Measurements from ENCODE around the gene ERICH6B.
A peak's percentile ranks its signal among the peaks of the same experiment; 100 is the strongest.
"Not testable (repeated sequence)": the region's sequence is repeated elsewhere in the genome, so short reads cannot be mapped to it uniquely, and the experiment has no call there.

ERICH6B gene

DNA sequence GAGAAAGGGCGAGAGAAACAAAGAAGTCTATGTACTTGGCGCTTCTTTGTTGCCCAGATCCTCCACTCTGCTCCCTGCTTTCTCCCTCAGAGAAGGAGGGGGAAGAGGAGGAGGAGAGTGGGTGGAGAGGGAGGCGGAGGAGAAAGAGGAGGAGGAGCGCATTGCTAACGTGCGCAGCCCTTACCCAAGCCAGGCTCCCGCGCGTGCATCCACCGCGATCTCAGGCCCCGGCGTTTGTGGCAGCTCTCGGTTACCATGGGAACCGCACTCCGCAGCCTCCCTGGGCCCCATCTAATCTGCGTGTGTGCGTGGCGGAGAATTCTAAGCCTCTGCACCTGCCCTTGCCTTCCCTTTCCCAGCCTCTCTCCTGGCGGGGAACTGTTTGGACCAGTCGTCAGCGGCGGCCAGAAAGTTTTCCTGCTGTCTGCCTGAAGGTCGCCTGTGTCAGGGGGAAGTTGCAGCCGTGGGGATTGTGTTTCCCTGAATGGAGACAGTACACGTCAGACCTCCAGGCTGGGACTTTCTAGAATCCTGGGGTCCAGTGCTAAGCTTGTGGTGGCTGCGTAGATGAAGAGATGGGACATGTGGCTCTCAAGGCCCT lies at the start of gene ERICH6B:
Gene ERICH6B, minus strand, starts transcription at position 239 of the 601 bp plus-strand sequence. CDS start 18,734 bp downstream, outside the sequence.
- peak; percentile 11 for DNase-seq

DNA sequence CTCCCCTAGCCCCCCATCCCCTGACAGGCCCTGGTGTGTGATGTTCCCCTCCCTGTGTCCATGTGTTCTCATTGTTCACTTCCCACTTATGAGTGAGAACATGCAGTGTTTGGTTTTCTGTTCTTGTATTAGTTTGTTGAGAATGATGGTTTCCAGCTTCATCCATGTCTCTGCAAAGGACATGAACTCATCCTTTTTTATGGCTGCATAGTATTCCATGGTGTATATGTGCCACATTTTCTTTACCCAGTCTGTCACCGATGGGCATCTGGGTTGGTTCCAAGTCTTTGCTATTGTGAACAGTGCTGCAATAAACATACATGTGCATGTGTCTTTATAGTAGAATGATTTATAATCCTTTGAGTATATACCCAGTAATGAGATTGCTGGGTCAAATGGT lies 47.4 kb upstream of the ERICH6B start:
- not testable (repeated sequence) for DNase-seq

DNA sequence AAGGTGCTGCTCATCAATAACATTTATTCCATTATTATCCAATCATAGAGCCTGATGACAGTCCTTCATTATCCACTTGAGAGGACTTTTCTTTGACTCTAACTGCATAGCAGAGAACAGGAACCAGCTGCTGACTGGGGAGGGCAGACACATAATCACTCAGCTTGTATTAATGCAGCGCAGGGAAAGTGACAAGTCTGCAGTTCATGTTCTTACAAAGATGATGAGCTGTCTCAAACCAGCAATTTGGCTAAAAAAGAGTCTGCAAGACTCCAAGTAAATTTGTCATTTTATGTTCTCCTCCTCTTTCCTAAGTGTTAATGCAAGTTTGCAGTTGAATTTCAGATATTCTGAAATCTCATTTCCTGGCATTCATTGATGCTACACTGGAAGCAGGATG lies 46.6 kb upstream of the ERICH6B start:
- DNase-seq: no peak

DNA sequence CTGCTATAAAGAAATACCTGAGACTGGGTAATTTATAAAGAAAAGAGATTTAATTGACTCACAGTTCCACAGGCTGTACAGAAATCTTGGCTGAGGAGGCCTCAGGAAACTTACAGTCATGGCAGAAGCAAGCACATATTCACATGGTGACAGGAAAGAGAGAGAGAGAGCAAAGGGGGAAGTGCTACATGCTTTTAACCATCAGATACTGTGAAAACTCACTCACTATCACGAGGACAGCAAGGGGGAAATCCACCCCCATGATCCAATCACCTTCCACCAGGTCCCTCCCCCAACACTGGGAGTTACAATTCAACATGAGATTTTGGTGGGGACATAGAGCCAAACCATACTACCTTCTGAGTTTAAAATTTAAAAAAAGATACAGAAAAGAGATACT lies 44.9 kb upstream of the ERICH6B start:
- not testable (repeated sequence) for DNase-seq

DNA sequence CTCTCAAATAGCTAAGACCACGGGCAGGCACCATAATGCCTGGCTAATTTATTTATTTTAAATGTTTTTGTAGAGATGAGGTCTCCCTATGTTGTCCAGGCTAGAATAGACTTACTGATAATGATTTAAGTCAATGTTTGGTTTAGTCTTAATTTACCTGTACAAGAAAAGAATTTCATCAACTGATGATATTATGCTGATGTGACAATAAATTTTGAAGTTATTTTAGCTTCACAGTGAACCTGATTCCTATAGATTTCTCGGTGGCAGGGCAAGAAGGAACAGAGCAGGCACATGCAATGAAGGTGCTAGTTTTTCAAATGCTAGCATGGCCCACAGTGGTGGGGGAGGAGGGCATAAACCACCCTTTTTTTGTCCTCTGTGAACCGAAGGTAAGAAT lies 44.0 kb upstream of the ERICH6B start:
- DNase-seq: no peak

DNA sequence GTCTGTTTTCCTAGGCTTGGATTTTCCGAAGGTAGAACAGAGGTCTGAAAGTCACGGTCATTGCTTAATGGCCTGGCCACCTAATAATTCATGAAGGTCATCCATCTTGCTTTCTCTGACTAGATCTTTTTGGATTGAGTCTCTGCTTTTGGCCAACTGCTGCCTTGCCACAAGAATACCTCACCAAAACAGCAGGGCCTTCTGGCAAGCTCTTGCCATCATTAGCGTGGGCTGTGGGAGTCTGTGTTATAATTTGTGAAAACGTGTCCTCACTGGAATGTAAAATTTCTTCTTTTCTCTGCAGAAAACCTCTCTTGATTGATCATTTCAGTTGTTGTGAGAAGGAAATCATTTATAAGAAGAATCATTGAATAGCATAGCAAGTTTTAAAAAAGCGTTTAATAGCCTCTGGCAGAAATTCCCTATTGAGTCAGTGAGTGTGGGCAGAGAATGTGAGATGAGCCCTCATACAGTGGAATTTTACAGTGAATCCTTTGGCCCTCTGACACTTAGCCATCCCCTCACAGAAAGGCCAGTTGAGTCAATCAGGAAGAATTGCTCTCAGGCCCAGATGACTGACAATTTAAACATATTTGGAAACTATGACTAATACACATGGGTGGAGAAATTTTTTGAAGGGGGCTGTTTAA lies 43.2 kb upstream of the ERICH6B start:
- DNase-seq: no peak

DNA sequence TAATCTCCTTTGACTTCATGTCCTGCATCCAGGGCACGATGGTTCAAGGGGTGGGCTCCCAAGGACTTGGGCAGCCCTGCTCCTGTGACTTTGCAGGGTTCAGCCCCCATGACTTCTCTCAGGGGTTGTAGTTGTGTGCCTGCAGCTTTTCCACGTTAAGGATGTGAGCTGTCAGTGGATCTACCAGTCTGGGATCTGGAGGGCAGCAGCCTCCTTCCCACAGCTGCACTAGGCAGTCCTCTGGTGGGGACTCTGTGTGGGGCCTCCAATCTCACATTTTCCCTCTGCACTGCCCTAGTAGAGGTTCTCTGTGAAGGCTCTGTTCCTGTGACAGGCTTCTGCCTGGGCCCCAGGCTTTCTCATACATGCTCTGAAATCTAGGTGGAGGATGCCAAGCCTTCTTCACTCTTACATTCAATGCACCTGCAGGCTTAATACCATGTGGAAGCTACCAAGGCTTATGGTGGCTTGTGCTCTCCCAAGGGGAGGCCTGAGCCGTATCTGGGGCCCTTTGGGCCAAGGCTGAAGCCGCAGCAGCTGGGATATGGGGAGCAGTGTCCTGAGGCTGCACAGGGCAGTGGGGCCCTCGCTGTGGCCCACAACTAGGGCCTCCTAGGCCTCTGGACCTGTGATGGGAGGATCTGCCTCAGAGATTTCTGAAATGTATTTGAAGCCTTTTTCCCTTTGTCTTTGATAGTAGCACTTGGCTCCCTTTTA lies 39.3 kb upstream of the ERICH6B start:
- DNase-seq: no peak

DNA sequence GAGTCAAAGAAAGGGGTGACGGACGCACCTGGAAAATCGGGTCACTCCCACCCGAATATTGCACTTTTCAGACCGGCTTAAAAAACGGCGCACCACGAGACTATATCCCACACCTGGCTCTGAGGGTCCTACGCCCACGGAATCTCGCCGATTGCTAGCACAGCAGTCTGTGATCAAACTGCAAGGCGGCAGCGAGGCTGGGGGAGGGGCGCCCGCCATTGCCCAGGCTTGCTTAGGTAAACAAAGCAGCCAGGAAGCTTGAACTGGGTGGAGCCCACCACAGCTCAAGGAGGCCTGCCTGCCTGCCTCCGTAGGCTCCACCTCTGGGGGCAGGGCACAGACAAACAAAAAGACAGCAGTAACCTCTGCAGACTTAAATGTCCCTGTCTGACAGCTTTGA lies 29.7 kb upstream of the ERICH6B start:
- DNase-seq: not testable (repeated sequence)

DNA sequence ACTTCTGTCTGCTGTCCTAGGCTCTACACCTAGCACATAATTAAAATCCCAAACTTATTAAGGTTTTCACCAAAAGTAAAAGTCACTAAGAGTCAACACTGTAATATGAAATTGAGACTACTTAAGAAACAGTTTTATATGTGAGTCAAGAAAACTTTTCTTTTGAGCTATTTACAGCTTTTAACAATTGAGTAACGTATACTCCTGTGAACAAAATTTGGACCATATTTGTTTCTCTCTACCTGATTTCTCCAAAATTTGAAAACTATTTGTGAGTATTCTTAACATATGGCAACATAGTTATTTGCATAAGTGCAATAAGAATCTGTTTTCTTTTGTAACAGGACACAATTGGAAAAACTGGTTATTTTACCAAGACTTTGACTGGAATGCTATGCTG lies 26.6 kb upstream of the ERICH6B start:
- DNase-seq: not testable (repeated sequence)

DNA sequence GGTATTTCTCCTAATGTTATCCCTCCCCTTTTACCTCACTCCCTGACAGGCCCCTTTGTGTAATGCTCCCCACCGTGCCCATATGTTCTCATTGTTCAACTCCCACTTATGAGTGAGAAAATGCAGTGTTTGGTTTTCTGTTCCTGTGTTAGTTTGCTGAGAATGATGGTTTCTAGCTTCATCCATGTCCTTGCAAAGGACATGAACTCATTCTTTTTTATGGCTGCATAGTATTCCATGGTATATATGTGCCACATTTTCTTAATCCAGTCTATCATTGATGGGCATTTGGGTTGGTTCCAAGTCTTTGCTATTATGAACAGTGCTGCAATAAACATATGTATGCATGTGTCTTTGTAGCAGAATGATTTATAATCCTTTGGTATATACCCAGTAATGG lies 19.8 kb upstream of the ERICH6B start:
- DNase-seq: not testable (repeated sequence)

DNA sequence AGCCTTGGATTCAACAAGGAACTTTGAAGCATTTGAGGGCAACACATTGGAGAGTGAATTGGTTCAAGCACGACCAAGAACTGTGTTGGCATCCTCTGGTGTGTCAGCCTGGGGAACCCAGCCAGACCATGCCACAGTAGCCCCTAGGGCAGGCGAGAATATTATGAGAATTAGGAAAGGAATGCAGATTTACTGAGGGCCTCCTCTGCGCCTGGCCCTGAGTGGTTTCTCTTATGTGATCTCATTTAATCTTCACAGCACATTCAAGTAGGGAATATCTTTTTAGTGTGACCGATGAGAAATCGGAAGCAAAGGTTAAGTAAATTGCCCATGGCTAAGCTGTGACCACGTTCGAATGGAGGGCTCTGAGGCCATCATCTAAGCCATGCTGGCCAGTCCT lies 15.3 kb upstream of the ERICH6B start:
- no peak for DNase-seq

DNA sequence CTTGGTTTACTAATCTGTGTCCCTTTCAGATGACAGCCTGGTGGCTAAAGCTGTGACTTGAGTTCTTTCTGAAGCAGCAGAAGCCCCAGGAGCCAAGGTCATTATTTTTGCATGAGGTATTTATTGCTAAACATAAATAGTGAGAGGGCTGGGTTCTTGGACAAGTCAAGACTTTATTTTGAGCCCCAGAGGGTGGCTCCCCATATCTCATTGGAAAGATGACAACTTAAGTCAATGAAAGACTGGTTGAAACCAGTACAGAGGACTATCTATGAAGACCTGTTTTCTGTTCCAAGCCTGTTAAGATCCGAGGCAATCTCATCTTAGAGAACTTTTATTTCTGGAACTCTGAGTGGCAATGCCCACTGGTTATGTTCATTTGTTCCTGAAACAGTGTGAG lies 14.4 kb upstream of the ERICH6B start:
- no peak for DNase-seq

DNA sequence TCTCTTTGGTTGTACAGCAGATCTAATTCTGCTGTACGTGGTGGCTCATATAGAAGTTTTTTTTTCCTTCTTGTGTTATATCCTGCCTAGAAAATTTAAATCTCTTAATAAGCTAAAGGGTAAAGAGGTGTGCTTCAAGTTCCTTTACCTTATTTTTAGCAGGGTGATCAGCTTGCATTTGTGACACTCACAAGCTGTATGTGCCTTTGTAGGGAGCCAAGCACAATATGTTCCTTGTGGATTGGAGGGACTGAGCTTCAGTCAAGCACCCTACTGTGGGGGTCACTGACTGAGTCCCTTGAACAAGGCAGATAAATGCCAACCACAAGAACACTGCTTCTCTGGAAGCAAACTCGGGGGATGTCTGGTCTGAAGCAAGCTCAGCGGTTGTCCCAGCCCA lies 12.6 kb upstream of the ERICH6B start:
- DNase-seq: no peak

DNA sequence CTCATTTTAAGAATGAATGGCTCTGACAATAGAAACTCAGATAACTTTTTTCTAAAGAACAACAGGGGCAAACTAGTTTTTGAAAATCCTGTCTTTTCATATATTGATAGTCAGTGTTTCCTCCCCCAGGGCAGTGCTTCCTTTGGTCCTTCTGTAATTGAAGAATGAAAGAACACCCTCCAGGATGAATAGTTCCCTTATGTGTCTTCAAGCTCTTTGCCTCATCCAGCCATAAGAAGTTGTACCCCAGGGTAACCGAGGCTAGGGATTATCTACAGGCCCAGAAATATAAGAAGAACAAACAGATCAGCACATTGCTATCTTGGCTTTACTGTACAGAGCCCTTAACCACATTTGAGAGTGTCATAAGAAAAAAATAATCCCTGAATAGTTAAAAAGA lies 12.1 kb upstream of the ERICH6B start:
- no peak for DNase-seq

DNA sequence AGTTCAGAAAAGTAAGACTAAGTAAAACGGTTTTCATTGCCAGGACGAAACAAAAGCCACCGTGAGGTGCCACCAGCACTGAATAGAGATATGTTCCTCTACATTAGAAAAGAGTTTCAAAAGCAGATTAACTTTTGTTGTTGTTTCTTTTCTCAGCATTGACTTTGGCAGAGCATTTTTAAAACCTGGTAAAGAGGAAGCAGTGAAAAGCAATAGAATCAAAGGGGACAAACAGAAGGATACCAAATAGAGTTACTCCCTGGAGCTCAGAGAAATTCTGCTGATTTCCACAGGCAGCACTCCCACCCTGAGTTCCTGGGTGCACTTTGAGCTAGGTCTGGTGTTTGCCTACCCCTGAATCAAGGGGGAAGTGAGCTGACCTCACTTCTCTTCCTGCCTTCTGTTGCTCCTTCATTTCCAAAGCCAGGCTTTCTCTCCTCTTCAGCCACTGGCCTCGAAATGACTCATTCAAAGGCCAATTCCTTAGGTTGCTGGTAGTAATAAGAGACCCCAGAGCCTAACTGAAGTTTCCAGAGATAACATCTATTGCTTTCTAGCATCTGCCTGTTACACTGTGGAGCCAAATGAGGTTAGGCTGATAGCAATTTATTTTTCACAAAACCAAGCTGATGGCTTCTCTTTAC lies 11.3 kb upstream of the ERICH6B start:
- DNase-seq: no peak

DNA sequence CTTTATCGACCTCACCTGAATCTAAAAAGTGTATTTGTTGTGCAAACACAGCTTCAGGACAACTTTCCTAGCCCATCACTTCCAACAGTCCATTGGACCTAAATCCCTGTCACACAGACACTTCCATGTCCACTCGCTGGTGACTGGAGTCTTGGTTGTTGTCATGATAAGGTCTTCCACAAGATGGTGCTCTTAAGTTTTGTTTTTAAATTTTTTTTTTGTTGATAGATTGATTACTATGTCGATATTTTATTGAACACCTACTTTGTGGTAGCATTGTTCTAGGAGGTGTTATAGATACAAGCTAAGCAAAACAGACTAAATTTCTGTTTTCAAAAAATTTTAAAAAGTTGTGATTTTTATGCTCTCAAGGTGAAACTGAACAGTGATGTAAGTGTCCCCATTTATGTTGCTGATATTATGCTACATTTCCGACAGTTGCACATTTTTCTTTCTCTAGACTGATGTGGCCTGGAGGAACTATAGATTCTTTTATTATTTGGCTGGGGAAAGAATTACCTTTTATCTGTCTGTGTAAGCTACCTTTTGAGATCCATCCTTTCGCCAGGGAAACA lies 8.1 kb upstream of the ERICH6B start:
- DNase-seq: no peak

DNA sequence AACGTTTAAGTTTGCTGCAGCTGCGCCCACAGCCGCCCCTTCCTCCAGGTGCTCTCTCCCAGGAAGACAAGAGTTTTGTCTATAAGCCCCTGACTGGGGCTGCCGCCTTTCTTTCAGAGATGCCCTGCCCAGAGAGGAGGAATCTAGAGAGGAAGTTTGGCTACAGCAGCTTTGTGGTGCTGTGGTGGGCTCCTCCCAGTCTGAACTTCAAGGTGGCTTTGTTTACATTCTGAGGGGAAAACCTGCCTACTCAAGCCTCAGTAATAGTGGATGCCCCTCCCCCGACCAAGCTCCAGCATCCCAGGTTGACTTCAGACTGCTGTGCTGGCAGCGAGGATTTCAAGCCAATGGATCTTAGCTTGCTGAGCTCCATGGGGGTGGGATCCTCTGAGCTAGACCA lies 6.4 kb upstream of the ERICH6B start:
- DNase-seq: no peak

DNA sequence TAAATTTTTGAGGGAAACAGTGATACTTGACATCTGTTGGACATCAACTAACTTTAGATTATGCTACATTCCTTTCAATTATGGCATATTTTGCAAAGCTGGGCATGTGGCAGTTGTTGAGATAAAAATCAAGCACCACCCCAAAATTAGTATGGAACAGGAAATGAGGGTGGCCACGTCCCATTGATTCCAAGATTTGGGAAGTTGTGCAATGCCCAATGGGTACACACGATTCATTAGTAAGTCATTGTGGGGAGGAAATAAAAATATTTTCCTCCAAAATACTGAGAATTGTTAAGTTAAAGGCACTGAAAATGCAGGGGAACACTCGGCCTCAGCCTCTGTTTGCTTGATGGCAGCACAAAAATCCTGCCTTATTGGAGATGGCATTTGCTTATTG lies 7.6 kb downstream of the ERICH6B start:
- no peak for DNase-seq

DNA sequence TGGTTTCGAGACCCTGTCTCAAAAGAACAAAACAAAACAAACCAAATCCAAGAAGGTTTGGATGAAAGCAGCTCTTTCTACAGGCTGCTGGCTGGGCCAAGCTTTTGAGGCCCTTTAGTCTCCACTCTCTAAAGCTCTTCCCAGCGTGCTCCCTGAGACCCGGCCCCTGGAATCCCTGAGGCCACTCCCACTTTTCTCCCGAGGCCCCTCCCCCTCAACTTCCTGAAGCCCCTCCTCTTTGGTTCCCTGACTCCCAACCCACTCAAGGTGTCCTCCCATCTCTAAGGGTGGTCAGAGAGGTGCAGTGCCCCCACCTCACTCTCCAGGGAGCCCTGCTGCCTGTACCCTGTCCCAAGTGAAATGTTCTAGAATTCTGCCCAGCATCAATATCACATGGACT lies 10.6 kb downstream of the ERICH6B start:
- DNase-seq: no peak

DNA sequence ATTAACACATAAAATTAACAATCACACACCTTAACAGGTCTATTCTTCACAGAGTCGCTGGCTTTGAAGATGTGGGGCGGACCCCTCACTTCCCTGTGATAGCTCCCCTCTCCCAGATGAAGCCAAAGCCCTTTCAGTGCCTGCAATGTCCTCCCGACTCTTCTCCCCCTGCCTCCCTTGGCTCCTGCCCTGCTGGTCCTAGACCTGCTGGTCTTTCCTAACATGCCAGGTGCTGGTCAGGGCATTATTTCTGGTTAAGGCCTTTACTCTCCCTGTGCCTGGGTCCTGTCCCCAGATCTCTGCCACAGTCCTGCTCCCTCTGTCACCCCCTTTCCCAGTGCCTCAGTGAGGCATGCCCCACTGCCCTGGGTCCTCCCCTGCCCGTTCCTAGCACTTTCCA lies 12.2 kb downstream of the ERICH6B start:
- no peak for DNase-seq

DNA sequence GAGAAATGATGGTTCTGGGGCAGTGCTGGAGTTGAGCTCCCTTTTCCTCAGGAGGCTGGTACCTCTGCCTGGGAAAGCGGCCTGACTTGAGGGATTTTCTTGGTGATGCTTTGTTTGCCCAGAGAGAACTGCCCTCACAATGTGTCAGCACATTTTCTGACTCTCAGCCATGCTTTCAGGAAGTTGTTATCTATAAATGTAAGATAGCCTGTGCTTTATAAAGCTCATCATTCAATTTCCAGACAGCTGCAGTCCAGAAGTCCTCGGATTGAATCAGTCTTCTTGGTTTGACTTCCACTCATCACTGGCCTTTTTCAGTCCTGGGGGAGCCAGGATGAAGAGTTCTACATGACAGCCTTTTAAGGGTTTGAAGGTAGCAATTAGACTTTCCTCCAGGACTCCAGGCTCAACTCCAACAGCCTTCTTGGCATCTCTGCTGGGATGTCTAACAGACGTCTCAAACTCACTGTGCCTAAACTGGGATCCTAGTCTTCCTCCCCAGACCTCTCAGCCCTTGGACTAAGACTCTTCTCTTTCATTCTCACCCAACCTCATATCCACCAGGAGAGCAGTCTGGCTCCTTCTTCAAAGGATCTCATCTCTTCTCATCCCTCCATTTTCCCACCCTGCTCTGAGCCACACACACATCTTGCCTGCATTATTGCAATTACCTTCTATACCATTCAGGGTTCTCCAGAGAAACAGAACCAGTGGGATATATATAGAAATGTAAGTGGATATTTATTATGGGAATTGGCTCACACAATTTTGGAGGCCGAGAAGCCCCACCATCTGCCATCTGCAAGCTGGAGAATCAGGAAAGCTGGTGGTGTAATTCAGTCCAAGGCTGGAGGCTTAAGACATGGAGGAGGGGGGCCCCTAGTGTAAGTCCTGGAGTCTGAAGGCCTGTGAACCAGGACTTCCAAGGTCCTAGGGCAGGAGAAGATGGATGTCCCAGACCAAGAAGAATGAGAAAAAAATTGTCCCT lies 13.1 kb downstream of the ERICH6B start:
- DNase-seq: no peak

DNA sequence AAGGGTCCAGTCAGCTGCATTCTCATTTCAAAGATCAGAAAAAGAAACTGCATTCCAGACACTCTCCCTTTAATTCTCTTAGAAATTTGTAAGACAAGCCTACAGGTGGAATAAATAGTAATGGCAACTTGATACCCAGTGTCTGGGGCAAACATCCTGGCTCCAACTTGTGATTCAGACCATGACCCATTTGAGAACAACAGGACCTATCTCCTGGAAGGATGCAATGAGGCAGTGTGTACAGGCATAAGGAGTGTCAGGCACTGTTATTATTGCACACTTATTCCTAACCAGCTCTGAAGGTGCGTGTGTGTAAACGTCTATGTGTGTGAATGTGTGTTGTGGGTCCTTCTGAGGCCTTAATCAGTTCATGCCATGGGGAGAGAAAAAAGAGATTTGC lies 13.9 kb downstream of the ERICH6B start:
- no peak for DNase-seq

Data from activated naive CD4-positive, alpha-beta T cell treated with anti-CD3 and anti-CD28 coated beads, Interleukin-2, amount 50 U/mL, for 16 hours (primary cell).